BLaER1 treated with 17β-estradiol and CSF1 and Interleukin-3, amounts not matched to agents 10 nM and 100 nM (cell line): ENCODE results near the gene PGK2.

Experiments used
- H3K27ac ChIP-seq, 11 experiments: shearing (Covaris generic); formaldehyde crosslinking; 2 replicates each; pipeline ENCODE4 v1.8.1; 2022
- H3K27me3 ChIP-seq, 11 experiments: shearing (Covaris generic); formaldehyde crosslinking; 2 replicates each; pipeline ENCODE4 v1.8.1; 2022
- H3K36me3 ChIP-seq, 11 experiments: shearing (Covaris generic); formaldehyde crosslinking; 2 replicates each; pipeline ENCODE4 v1.8.1; 2022
- H3K4me1 ChIP-seq, 10 experiments: shearing (Covaris generic); formaldehyde crosslinking; 2 replicates each; pipeline ENCODE4 v1.8.1; 2022
- H3K4me2 ChIP-seq, 11 experiments: shearing (Covaris generic); formaldehyde crosslinking; 2 replicates each; pipeline ENCODE4 v1.8.1; 2022
- H3K4me3 ChIP-seq, 10 experiments: shearing (Covaris generic); formaldehyde crosslinking; 2 replicates each; pipeline ENCODE4 v1.8.1; 2022
- H3K9ac ChIP-seq, 11 experiments: shearing (Covaris generic); formaldehyde crosslinking; 2 replicates each; pipeline ENCODE4 v1.8.1; 2022
- H3K9me3 ChIP-seq, 11 experiments: shearing (Covaris generic); formaldehyde crosslinking; replicated peaks in 1 of 11; 2 replicates each; pipeline ENCODE4 v1.8.1; 2022
- H4K20me1 ChIP-seq, 11 experiments: shearing (Covaris generic); formaldehyde crosslinking; 2 replicates each; pipeline ENCODE4 v1.8.1; 2022
- Cebpa-rat ChIP-seq, 11 experiments: shearing (Covaris generic); IDR thresholded peaks; 2 replicates each; pipeline ENCODE4 v1.8.1; 2022

Gene PGK2

DNA sequence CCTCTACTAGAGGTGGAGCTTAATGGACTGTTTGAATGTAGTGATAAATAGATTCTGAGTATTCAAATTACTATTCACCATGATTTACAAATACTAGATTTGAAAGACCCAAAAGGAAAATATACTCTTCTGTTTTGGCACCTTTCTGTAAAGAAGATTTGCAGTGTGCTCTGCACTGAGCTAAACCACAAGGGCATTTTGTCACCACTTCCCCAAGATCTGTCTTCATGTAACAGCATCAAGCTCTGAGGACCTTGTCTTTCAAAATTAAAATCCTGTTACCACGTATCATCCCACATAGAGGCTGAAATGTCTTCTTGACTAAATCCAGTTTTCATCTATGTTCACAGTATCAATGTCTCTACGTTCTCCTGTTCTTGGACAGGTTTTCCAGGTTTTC lies 3.3 kb upstream of the PGK2 start:
- Histone ChIP-seq H3K9me3 (no peaks in the 10 kb centered on the region), H4K20me1 (no peaks in the 10 kb centered on the region), H3K27me3 (no peaks in the 10 kb centered on the region), H3K27ac (no peak overlapping the region), H3K9ac (no peak overlapping the region), H3K36me3 (no peaks in the 10 kb centered on the region), H3K4me3 (no peak overlapping the region), H3K4me1 (no peaks in the 10 kb centered on the region), H3K4me2 (no peak overlapping the region)
- TF ChIP-seq Cebpa-rat (IDR thresholded peaks at IDR 0.05), result no peak

DNA sequence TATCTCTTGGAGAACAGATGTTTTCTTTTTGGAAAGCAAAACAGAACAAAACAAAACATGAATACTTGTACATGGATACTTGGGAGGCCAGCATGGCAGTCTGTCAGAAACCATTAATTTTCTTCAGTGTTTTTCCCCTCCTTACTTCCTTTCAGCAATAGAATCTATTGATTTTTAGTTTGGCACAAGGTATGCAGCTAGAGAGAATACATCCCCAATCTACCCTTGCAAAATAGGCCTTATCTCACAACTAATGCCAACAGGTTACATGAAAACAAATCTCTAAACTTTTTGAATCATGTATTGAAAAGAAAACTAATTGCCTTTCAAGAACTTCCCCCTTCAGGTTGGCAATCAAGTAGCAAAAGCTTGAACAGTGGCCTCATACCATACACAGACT lies 2.8 kb downstream of the PGK2 start:
- Histone ChIP-seq H3K4me1 (no peaks in the 10 kb centered on the region), H3K4me3 (no peak overlapping the region), H3K27ac (no peak overlapping the region), H3K4me2 (no peak overlapping the region), H3K9ac (no peak overlapping the region), H3K36me3 (no peaks in the 10 kb centered on the region), H4K20me1 (no peaks in the 10 kb centered on the region), H3K27me3 (no peaks in the 10 kb centered on the region), H3K9me3 (no peaks in the 10 kb centered on the region)
- TF ChIP-seq Cebpa-rat (IDR thresholded peaks at IDR 0.05), result no peak

DNA sequence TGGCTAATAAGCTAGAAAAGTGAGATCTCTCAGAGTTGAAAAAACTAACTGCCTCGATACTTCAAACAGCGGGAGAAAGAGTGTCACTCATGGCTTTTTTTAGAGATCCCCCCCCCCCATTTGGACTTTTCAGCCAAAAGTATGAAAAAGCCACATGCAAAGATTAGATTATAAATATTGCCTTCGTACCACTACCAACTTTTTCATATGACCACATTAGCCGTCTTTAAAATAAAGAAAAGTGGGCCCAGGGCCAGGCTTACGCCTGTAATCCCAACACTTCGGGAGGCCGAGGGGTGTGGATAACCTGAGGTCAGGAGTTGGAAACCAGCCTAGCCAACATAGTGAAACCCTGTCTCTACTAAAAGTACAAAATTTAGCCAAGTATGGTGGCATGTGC lies 4.4 kb downstream of the PGK2 start:
- Histone ChIP-seq H3K4me1 (no peaks in the 10 kb centered on the region), H3K9ac (no peak overlapping the region), H3K4me2 (no peak overlapping the region), H3K27ac (no peak overlapping the region), H3K4me3 (no peak overlapping the region), H3K27me3 (no peaks in the 10 kb centered on the region), H3K36me3 (no peaks in the 10 kb centered on the region), H4K20me1 (no peaks in the 10 kb centered on the region), H3K9me3 (no peaks in the 10 kb centered on the region)
- no peak for TF ChIP-seq Cebpa-rat (IDR thresholded peaks at IDR 0.05)

DNA sequence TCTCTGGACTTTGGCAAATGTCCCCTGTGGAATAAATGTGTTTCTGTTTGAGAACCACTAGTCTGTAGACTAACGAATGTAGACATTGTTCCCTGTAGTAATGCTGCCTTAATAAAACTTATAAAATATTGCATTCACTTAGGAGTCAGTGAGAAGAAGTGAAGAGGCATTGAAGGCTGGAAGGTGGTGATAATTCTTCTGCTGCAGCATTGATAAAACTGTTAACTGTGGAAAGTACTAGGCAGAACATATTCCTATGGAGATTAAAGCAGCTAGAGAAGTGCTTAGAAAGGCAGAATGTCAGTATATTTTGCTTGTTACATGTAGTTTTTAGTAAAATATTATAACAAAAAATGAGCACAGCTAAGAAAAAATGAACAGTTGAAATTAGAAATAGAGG lies 4.8 kb downstream of the PGK2 start:
- H3K27ac ChIP-seq, result no peak overlapping the region
- H3K4me2 ChIP-seq, result no peak overlapping the region
- no peaks in the 10 kb centered on the region for H3K27me3 ChIP-seq
- no peak overlapping the region for H3K4me3 ChIP-seq
- H3K9ac ChIP-seq, result no peak overlapping the region
- no peaks in the 10 kb centered on the region for H3K36me3 ChIP-seq
- TF ChIP-seq Cebpa-rat (IDR thresholded peaks at IDR 0.05), result no peak
- no peaks in the 10 kb centered on the region for H4K20me1 ChIP-seq
- H3K9me3 ChIP-seq, result no peaks in the 10 kb centered on the region
- no peaks in the 10 kb centered on the region for H3K4me1 ChIP-seq

DNA sequence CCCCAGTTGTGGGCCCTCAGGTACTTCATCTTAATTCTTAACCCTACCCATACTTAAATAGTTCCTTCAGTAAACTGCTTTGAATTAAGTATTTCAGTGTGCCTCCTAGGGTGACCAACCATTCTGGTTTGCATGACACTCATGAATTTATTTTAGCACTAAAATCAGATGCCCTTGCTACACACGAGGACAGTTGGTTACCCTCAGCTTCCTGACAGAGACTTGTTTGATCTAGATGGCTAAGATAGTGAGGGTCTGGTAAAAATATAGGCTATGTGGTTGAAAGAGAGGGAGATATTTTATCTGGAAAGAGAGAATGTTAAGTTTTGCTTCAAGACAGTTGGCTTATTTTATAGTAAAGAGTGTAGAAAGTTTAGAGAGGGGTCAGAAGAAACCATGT lies 10.6 kb downstream of the PGK2 start:
- Histone ChIP-seq H3K27ac (no peak overlapping the region), H3K4me3 (no peak overlapping the region), H3K27me3 (no peaks in the 10 kb centered on the region), H3K4me2 (no peak overlapping the region), H3K9ac (no peak overlapping the region), H4K20me1 (no peaks in the 10 kb centered on the region), H3K36me3 (no peaks in the 10 kb centered on the region), H3K9me3 (no peaks in the 10 kb centered on the region), H3K4me1 (peaks cover 0 to 9% (median 0%) of the 10 kb centered on the region in 10 experiments; a peak in 1 of 20 replicates)
- TF ChIP-seq Cebpa-rat (IDR thresholded peaks at IDR 0.05), result no peak

DNA sequence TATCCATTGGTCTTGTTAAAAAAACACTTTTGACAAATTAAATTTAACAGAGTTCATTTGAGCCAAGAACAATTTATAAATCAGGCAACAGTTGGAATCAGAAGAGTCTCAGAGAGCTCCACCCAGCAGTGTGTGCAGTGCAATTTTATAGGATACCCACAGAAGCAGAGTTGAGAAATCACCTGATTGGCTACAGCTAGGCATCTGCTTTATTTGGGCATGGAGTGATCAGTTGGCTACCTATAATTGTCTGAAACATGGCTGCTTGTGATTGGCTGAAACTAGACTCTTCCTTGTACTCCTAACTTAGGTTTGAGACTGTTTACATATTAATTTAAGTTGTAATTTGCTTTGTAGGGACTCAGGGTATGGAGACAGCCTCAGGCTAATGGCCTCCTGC lies 12.0 kb downstream of the PGK2 start:
- Histone ChIP-seq H3K9ac (no peak overlapping the region), H3K4me2 (no peak overlapping the region), H3K9me3 (no peaks in the 10 kb centered on the region), H3K27me3 (no peaks in the 10 kb centered on the region), H3K27ac (no peak overlapping the region), H3K4me1 (peaks cover 0 to 9% (median 0%) of the 10 kb centered on the region in 10 experiments; a peak in 1 of 20 replicates), H3K36me3 (no peaks in the 10 kb centered on the region), H4K20me1 (no peaks in the 10 kb centered on the region), H3K4me3 (no peak overlapping the region)
- TF ChIP-seq Cebpa-rat (IDR thresholded peaks at IDR 0.05), result no peak

DNA sequence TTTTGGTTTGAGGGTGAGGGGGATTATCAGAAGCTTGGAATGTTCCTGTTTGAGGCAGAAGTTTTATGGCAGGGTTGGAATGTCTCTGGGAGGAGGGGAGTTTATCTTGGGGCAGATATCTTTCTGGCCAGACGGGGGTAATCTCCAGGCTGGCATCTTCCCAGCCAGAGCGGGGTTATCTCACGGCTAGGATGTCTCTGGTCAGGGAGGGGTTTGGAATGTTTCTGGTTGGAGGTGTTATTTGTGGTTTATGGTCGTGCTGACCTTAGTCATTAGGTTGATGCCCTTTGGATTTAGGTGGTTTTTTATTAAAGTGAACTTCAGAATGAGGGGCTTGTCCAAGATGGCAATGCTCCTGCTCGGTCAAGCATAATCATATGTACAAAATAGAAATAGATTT lies 14.8 kb downstream of the PGK2 start:
- Histone ChIP-seq H3K27ac (no peak overlapping the region), H3K9ac (no peak overlapping the region), H3K4me1 (peaks cover 0 to 9% (median 0%) of the 10 kb centered on the region in 10 experiments; a peak in 1 of 20 replicates), H3K4me2 (no peak overlapping the region), H3K27me3 (no peaks in the 10 kb centered on the region), H3K9me3 (no peaks in the 10 kb centered on the region), H3K4me3 (no peak overlapping the region), H3K36me3 (no peaks in the 10 kb centered on the region), H4K20me1 (no peaks in the 10 kb centered on the region)
- no peak for TF ChIP-seq Cebpa-rat (IDR thresholded peaks at IDR 0.05)

DNA sequence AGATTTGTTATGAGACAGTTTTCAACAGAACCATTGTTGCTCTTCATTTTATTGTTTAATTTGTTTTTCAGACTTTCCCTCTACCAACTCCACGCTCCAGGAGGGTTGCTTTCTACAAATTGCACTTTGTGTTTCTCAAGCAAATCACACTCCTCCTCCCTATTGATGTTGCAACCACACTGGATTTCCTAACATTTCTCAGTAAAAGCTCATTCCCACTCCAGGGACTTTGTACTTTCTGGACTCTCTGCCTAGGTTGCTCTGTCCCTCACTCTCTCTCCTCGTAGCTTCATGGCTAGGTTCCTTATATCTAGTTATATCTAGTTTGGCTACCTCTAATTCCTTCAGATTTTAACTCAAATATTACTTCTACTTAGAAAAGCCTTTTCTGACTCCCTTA lies 20.3 kb downstream of the PGK2 start:
- Histone ChIP-seq H3K4me1 (no peaks in the 10 kb centered on the region), H3K9ac (no peak overlapping the region), H3K27ac (no peak overlapping the region), H3K27me3 (no peaks in the 10 kb centered on the region), H3K4me2 (no peak overlapping the region), H3K4me3 (no peak overlapping the region), H3K36me3 (no peaks in the 10 kb centered on the region), H4K20me1 (no peaks in the 10 kb centered on the region), H3K9me3 (no peaks in the 10 kb centered on the region)
- no peak for TF ChIP-seq Cebpa-rat (IDR thresholded peaks at IDR 0.05)

DNA sequence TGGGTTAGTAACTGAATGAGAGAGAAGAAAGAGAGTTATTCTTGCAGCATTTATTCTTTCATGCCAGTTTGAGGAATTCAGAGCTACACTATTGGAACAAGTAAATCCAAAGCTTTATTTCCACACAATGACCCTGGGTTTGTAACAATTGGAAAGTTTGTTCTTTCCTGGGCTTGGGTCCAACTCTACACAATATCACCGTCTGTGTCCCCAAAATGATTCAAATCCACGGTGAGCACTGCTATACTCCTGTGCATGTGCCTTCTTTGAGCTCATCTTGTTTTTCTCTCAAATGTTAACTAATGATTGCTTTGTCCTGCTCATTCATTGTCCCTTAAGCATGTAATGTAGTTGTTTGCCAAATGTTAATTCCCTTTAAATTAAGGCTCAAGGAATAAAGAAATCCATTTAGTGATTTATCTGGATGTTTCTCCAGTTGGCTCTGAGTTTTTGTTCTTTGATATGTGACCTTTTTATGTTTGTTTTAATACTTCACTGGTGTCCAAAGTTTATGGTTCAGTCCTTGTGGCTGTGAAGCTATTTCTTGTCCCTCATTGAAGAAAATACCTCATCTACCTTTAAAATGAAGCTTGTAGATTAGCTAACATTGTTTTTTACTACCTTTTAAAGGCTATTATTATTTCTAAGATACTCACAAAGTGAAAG lies 22.4 kb downstream of the PGK2 start:
- no peak overlapping the region for H3K4me3 ChIP-seq
- TF ChIP-seq Cebpa-rat (IDR thresholded peaks at IDR 0.05), result no peak
- no peaks in the 10 kb centered on the region for H3K9me3 ChIP-seq
- H3K9ac ChIP-seq, result no peak overlapping the region
- no peak overlapping the region for H3K4me2 ChIP-seq
- no peaks in the 10 kb centered on the region for H3K27me3 ChIP-seq
- no peaks in the 10 kb centered on the region for H4K20me1 ChIP-seq
- no peak overlapping the region for H3K27ac ChIP-seq
- no peaks in the 10 kb centered on the region for H3K36me3 ChIP-seq
- no peaks in the 10 kb centered on the region for H3K4me1 ChIP-seq

DNA sequence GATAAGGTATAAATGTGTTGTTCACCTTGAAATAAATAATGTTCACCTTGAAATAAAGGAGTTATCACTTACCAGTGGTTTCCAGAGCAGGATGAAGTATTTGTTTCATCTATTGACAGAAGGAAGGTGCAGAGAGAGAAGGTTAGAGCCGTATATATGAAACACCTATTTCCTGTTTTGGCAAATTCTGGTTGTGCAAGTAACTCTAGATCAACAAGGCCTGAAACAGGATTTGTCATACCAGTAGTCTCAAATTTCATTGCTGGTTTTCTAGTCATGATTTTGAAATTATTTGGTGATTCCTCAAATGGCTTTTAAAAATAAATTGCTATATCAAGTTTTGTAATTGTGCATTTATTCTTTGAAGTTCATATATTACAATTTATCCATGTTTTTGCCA lies 42.8 kb downstream of the PGK2 start, which contains the start of gene CRISP3:
Gene CRISP3, minus strand, starts transcription at position 130 of the 400 bp plus-strand sequence. Its CDS starts 21 bp downstream, at position 109.
- Histone ChIP-seq H3K36me3 (no peaks in the 10 kb centered on the region), H3K4me3 (no peak within 1 kb of the TSS), H3K4me2 (no peak within 1 kb of the TSS), H3K4me1 (no peaks in the 10 kb centered on the region), H3K9me3 (no peaks in the 10 kb centered on the region), H4K20me1 (no peaks in the 10 kb centered on the region), H3K9ac (no peak within 1 kb of the TSS), H3K27ac (no peak within 1 kb of the TSS), H3K27me3 (no peaks in the 10 kb centered on the region)
- no peak for TF ChIP-seq Cebpa-rat (IDR thresholded peaks at IDR 0.05)
